GM18517 (cell line): ENCODE results near the gene FAP.

ENCODE experiments used
- ATAC-seq: cut with Tn5 transposase; IDR thresholded peaks from one replicate; pipeline ENCODE4 v1.9.1; 2021; ENCODE audit warnings: mild to moderate bottlenecking, moderate library complexity; ENCODE audit not compliant: unreplicated experiment

The FAP gene

DNA sequence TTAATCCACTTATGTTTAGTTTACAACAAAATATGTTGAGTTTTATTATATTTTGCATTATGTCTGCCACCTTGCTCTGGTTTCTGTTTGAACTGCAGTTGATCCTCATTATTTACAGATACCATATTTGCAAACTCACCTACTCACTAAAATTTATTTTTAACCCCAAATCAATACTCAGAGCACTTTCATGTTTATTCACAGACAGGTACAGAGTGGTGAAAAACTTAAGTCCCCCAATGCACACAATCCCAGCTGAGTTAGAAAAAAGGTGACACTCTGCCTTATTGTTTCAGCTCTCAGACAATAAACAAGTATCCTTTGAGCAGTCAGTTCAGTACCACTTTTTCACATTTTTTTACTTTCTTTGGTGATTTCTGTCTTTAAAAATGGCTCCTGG is 104.9 kb downstream of the FAP start:
- ATAC-seq, result no peak

DNA sequence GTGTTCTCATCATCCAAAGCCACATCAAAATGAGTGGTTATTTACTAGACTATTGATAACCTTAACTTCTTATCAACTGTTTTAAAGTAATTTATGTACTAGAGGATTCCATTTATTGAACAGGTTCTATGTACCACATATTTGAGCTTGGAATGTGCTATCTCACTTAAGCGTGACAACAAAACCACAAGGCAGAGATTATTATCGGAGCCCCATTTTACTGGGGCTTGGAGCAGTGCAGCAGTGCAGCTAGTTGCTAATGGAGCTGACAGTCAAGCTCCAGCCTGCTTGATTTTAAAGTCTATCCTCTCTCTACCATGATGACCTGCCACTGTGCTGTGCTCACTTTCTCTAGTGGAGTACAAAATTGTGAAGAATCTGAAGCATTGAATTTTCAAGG is 115.8 kb downstream of the FAP start:
- no peak for ATAC-seq

DNA sequence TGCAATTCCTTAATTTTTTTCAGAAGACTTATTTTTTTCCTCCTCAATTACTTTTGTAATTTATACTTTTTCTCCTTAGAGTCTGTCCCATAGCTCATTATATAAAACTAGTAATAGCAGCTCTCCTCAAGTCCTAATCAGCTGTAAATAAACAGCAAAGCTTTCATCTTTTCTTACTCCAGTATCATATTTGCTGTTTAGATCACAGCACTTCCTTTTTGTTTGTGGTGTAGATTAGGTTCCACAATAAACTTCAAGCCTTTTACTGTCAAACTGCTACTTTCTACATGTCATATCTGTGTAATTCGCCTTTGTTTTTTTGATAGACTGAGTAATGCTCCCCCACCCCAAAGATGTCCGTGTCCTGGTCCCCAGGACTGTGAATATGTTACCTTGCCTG is 116.7 kb downstream of the FAP start:
- ATAC-seq, result peak; percentile 33

GRCh38 chr2:162126111-162126519 is 117.1 kb downstream of the FAP start:
- ATAC-seq, result peak; percentile 90

DNA sequence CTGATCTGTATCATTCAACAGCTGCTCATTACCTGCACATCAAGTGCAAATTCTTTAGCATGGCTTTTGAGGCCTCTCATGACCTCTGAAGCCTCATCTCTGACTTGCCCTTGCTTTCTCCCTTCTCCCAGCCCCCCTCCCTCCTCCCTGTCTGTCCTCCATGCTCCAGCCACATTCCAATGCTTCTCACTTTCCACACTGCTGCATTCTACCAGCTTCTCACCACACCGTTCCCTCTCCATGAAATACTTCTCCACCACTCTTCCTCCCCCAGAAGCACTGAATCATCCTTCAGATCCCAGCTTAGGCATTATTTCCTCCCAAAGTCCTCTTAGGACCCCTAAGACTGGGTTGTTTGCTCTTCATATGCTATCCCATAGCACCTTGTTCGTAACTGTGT is 118.1 kb downstream of the FAP start:
- ATAC-seq, result no peak

- peak; percentile 50 for ATAC-seq
Observed at GRCh38 chr2:162123806-162124758, 119.2 kb downstream of the FAP start.
